Liver (tissue), 9 donors: Measurements from ENCODE around the gene KCNQ5. TPM values are rescaled to one million over a fixed set of nuclear protein-coding genes. Genes with fewer than 3 reads are reported as not detected.

Experiments used
- DNase-seq: peaks from one replicate; pipeline ENCODE4 v3.0.0-alpha.2; 2017; ENCODE audit warnings: low spot score
- H3K27ac ChIP-seq, 2 donors: one replicate each; pipeline ENCODE4 v1.7.0; 2013; ENCODE audit warnings: inconsistent platforms in 2 of 2, low read length in 2 of 2, control low read depth in 1 of 2, low read depth in 1 of 2, mild to moderate bottlenecking in 1 of 2
- H3K27me3 ChIP-seq, 4 donors: one replicate each; pipeline versions ENCODE4 v1.6.1 to v1.7.0; 2013; ENCODE audit warnings: low read length in 3 of 4, inconsistent platforms in 1 of 4, mild to moderate bottlenecking in 1 of 4, moderate library complexity in 1 of 4; ENCODE audit not compliant: control insufficient read depth in 4 of 4, insufficient read depth in 4 of 4
- H3K36me3 ChIP-seq, 4 donors: one replicate each; pipeline versions ENCODE4 v1.6.1 to v1.7.0; 2013; ENCODE audit warnings: low read length in 3 of 4, mild to moderate bottlenecking in 3 of 4, low read depth in 1 of 4, moderate library complexity in 1 of 4; ENCODE audit not compliant: control insufficient read depth in 4 of 4, insufficient read depth in 3 of 4
- H3K4me1 ChIP-seq, 4 donors: one replicate each; pipeline versions ENCODE4 v1.6.1 to v1.7.0; 2013; ENCODE audit warnings: low read length in 3 of 4, mild to moderate bottlenecking in 3 of 4, moderate library complexity in 1 of 4; ENCODE audit not compliant: control insufficient read depth in 4 of 4, insufficient read depth in 4 of 4
- H3K4me3 ChIP-seq, 3 donors: one replicate each; pipeline versions ENCODE4 v1.6.1 to v1.7.0; 2013; ENCODE audit warnings: low read length in 3 of 3, control low read depth in 1 of 3, low read depth in 1 of 3, mild to moderate bottlenecking in 1 of 3
- H3K9ac ChIP-seq, 2 donors: one replicate each; pipeline ENCODE4 v1.7.0; 2013; ENCODE audit warnings: low read length in 2 of 2, mild to moderate bottlenecking in 2 of 2, moderate library complexity in 2 of 2, control low read depth in 1 of 2, low read depth in 1 of 2
- H3K9me3 ChIP-seq, 4 donors: one replicate each; pipeline versions ENCODE4 v1.6.1 to v1.7.0; 2013; ENCODE audit warnings: low read length in 3 of 4; ENCODE audit not compliant: control insufficient read depth in 4 of 4
- ATF3 ChIP-seq: IDR thresholded peaks from 2 replicates; pipeline ENCODE4 v1.6.1; 2016; ENCODE audit warnings: antibody characterized with exemption
- CTCF ChIP-seq: fragments of 150-350 bp; IDR thresholded peaks from 2 replicates; pipeline ENCODE4 v1.5.1; 2017; ENCODE audit warnings: improper control_type of control experiment, low read depth, low read length; ENCODE audit not compliant: missing input control
- EGR1 ChIP-seq, 2 donors: IDR thresholded peaks; 2 replicates each; pipeline ENCODE4 v1.6.1; 2016 to 2018; ENCODE audit warnings: antibody characterized with exemption in 2 of 2, low read depth in 2 of 2
- FOXA1 ChIP-seq: IDR thresholded peaks from 2 replicates; pipeline ENCODE4 v1.6.1; 2016; ENCODE audit warnings: antibody characterized with exemption
- FOXA2 ChIP-seq: IDR thresholded peaks from 2 replicates; pipeline ENCODE4 v1.6.1; 2016; ENCODE audit warnings: antibody characterized with exemption
- GABPA ChIP-seq, 2 donors: IDR thresholded peaks in 1 of 2; conservative IDR thresholded peaks in 1 of 2; 2 replicates each; pipeline ENCODE4 v1.6.1; 2016; ENCODE audit warnings: antibody characterized with exemption in 2 of 2, mild to moderate bottlenecking in 1 of 2, moderate library complexity in 1 of 2
- HNF4A ChIP-seq, 2 donors: conservative IDR thresholded peaks; 2 replicates each; pipeline ENCODE4 v1.6.1; 2016; ENCODE audit warnings: antibody characterized with exemption in 2 of 2, mild to moderate bottlenecking in 2 of 2
- HNF4G ChIP-seq: IDR thresholded peaks from 2 replicates; pipeline ENCODE4 v1.6.1; 2016; ENCODE audit warnings: antibody characterized with exemption
- JUND ChIP-seq, 2 donors: IDR thresholded peaks; 2 replicates each; pipeline ENCODE4 v1.6.1; 2016; ENCODE audit warnings: antibody characterized with exemption in 2 of 2
- MAX ChIP-seq: IDR thresholded peaks from 2 replicates; pipeline ENCODE4 v1.6.1; 2016; ENCODE audit warnings: antibody characterized with exemption
- NR2F2 ChIP-seq: IDR thresholded peaks from 2 replicates; pipeline ENCODE4 v1.6.1; 2016; ENCODE audit warnings: antibody characterized with exemption
- RXRA ChIP-seq, 2 donors: IDR thresholded peaks; 2 replicates each; pipeline ENCODE4 v1.6.1; 2017 to 2018; ENCODE audit warnings: antibody characterized with exemption in 2 of 2, mild to moderate bottlenecking in 1 of 2
- SP1 ChIP-seq: IDR thresholded peaks from 2 replicates; pipeline ENCODE4 v1.6.1; 2018; ENCODE audit warnings: antibody characterized with exemption, mild to moderate bottlenecking
- TAF1 ChIP-seq: conservative IDR thresholded peaks from 2 replicates; pipeline ENCODE4 v1.6.1; 2016; ENCODE audit warnings: antibody characterized with exemption, mild to moderate bottlenecking
- YY1 ChIP-seq: IDR thresholded peaks from 2 replicates; pipeline ENCODE4 v1.6.1; 2016; ENCODE audit warnings: antibody characterized with exemption, mild to moderate bottlenecking
- ZBTB33 ChIP-seq: IDR thresholded peaks from 2 replicates; pipeline ENCODE4 v1.6.1; 2016; ENCODE audit warnings: antibody characterized with exemption
- WGBS: extraction: QIAGEN DNeasy Blood & Tissue Kit; methylation state at CpG from one replicate; pipeline ENCODE4 v1.1.7; 2013; 5-methylcytosine and 5-hydroxymethylcytosine counted together
- polyA plus RNA-seq, 2 donors: library from polyadenylated mRNA; stranded (reverse) in 1 of 2; unstranded in 1 of 2; fragments of 200-250 nt in 1 of 2; fragments of >200 nt in 1 of 2; fragmentation: Nextera tagmentation in 1 of 2; extraction: Ambion mirVana in 1 of 2; gene quantifications; one replicate each; pipeline versions ENCODE4 v1.2.1 to v1.2.3, GENCODE V29; 2013 to 2015
- total RNA-seq, 2 donors: library from RNA; depleted of rRNA; stranded (reverse); fragments of >200 nt; gene quantifications; one replicate each; pipeline ENCODE4 v1.2.3, GENCODE V29; 2014
- donor health status: healthy.
- donor health status: healthy.
- donor health status: healthy.
- donor health status: healthy.
- donor health status: healthy.

KCNQ5 gene
- total and polyA plus RNA-seq, 4 donors: 0.02 to 1.1 (median 0.15) TPM

GRCh38 chr6:72963946-72964345 lies 342.1 kb downstream of the KCNQ5 start (continued):
- no peak for TF ChIP-seq GABPA (IDR thresholded peaks at IDR 0.05 in 1 of 2, conservative IDR thresholded peaks at IDR 0.05 in 1 of 2)
- TF ChIP-seq JUND (IDR thresholded peaks at IDR 0.05): no peak

- no peak for DNase-seq
- H3K9ac ChIP-seq: no peak overlapping the region
- H3K27me3 ChIP-seq: no peaks in the 10 kb centered on the region
- no peak overlapping the region for H3K4me3 ChIP-seq
- no peak overlapping the region for H3K27ac ChIP-seq
- H3K4me1 ChIP-seq: no peaks in the 10 kb centered on the region
- WGBS: 36% methylated on average over 1 of the region's 1 CpG
- no peak for TF ChIP-seq ZBTB33
- no peak for TF ChIP-seq FOXA1
- TF ChIP-seq HNF4A (conservative IDR thresholded peaks at IDR 0.05): no peak
- TF ChIP-seq NR2F2: no peak
- TF ChIP-seq HNF4G: no peak
- TF ChIP-seq YY1: no peak
- no peak for TF ChIP-seq EGR1 (IDR thresholded peaks at IDR 0.05; ENCODE audit: low read depth in 2 of 2)
- H3K9me3 ChIP-seq: no peaks in the 10 kb centered on the region
- no peaks in the 10 kb centered on the region for H3K36me3 ChIP-seq
These were observed 344.9 kb downstream of the KCNQ5 start for GRCh38 chr6:72966628-72967280.

GRCh38 chr6:72967329-72967728 lies 345.5 kb downstream of the KCNQ5 start:
- 66% methylated on average over 1 of the region's 1 CpG for WGBS
- Histone ChIP-seq H3K4me1 (no peaks in the 10 kb centered on the region), H3K4me3 (no peak overlapping the region), H3K9me3 (no peaks in the 10 kb centered on the region), H3K27me3 (no peaks in the 10 kb centered on the region), H3K36me3 (no peaks in the 10 kb centered on the region), H3K27ac (no peak overlapping the region), H3K9ac (no peak overlapping the region)
- DNase-seq: no peak
- TF ChIP-seq EGR1 (IDR thresholded peaks at IDR 0.05; ENCODE audit: low read depth in 2 of 2) (no peak), MAX (no peak), HNF4G (no peak), ZBTB33 (no peak), TAF1 (no peak), YY1 (no peak), GABPA (IDR thresholded peaks at IDR 0.05 in 1 of 2, conservative IDR thresholded peaks at IDR 0.05 in 1 of 2) (no peak), RXRA (IDR thresholded peaks at IDR 0.05) (no peak), FOXA1 (no peak), HNF4A (conservative IDR thresholded peaks at IDR 0.05) (no peak), CTCF (no peak), ATF3 (no peak), JUND (IDR thresholded peaks at IDR 0.05) (no peak), FOXA2 (no peak), SP1 (no peak)
